Heart left ventricle (tissue), 16 donors: ENCODE data around the gene CPLANE2. TPM values are rescaled to one million over a fixed set of nuclear protein-coding genes. Genes with fewer than 3 reads are reported as not detected.
A peak's percentile ranks its signal among the peaks of the same experiment; 100 is the strongest.

ENCODE experiments used
- ATAC-seq, 4 donors: fragments of 200-7000 bp; cut with Tn5 transposase; one replicate each; pipeline ENCODE4 v1.9.1; 2020 to 2022; ENCODE audit warnings: moderate library complexity in 4 of 4, mild to moderate bottlenecking in 3 of 4, moderate number of reproducible peaks in 1 of 4
- DNase-seq, 5 donors: peaks; one replicate each; pipeline ENCODE4 v3.0.0-alpha.2; 2020
- H3K27ac ChIP-seq, 12 donors: fragments of 200-600 bp; sonication (generic) in 4 of 12; one replicate each; pipeline versions ENCODE4 v1.5.0 to v1.8.0; 2016 to 2022; ENCODE audit warnings: mild to moderate bottlenecking in 2 of 12
- H3K27me3 ChIP-seq, 9 donors: fragments of 200-600 bp; sonication (generic) in 2 of 9; one replicate each; pipeline versions ENCODE4 v1.5.1 to v1.8.0; 2016 to 2022; ENCODE audit warnings: mild to moderate bottlenecking in 3 of 9
- H3K36me3 ChIP-seq, 9 donors: fragments of 200-600 bp; sonication (generic) in 2 of 9; one replicate each; pipeline versions ENCODE4 v1.5.0 to v1.8.0; 2018 to 2022; ENCODE audit warnings: mild to moderate bottlenecking in 2 of 9
- H3K4me1 ChIP-seq, 12 donors: fragments of 200-600 bp; sonication (generic) in 4 of 12; one replicate each; pipeline versions ENCODE4 v1.5.0 to v1.8.0; 2016 to 2022; ENCODE audit warnings: mild to moderate bottlenecking in 3 of 12
- H3K4me3 ChIP-seq, 12 donors: fragments of 200-600 bp; sonication (generic) in 4 of 12; one replicate each; pipeline versions ENCODE4 v1.5.0 to v1.8.0; 2017 to 2022; ENCODE audit warnings: mild to moderate bottlenecking in 9 of 12, moderate library complexity in 4 of 12
- H3K9me3 ChIP-seq, 12 donors: fragments of 200-600 bp; sonication (generic) in 4 of 12; one replicate each; pipeline versions ENCODE4 v1.5.0 to v1.8.0; 2016 to 2022; ENCODE audit warnings: mild to moderate bottlenecking in 1 of 12
- CTCF ChIP-seq, 12 donors: fragments of 200-600 bp; sonication (generic) in 4 of 12; IDR thresholded peaks; one replicate each; pipeline versions ENCODE4 v1.5.0 to v1.8.0; 2018 to 2022; ENCODE audit warnings: antibody characterized with exemption in 12 of 12, mild to moderate bottlenecking in 5 of 12
- POLR2A ChIP-seq, 2 donors: fragments of 450-650 bp; IDR thresholded peaks; one replicate each; pipeline ENCODE4 v1.6.1; 2017; ENCODE audit warnings: antibody characterized with exemption in 2 of 2, mild to moderate bottlenecking in 2 of 2, moderate library complexity in 2 of 2
- WGBS, 4 donors: extraction: QIAGEN DNeasy Blood & Tissue Kit in 2 of 4; methylation state at CpG; one replicate each; pipeline versions ENCODE4 v1.1.5 to v1.1.7; 2013 to 2018; 5-methylcytosine and 5-hydroxymethylcytosine counted together
- intact Hi-C, 10 donors: fragments of 100-400 bp; cut with DNase I; formaldehyde crosslinking; loops; one replicate each; pipeline versions ENCODE4 v1.11.1 to v1.14.2; 2022
- long read RNA-seq, 3 donors: library from polyadenylated mRNA; unstranded; transcript quantifications; one replicate each; pipeline ENCODE4 v2.0.0, GENCODE V29; 2020 to 2021
- polyA plus RNA-seq, 2 donors: library from polyadenylated mRNA; stranded (reverse); fragments of 200-250 nt; gene quantifications; one replicate each; pipeline ENCODE4 v1.2.3, GENCODE V29; 2013
- total RNA-seq, 9 donors: library from RNA; depleted of rRNA in 2 of 9; stranded (reverse); fragments of >200 nt in 2 of 9; fragmentation: NEBNext Ultra II Directional in 3 of 9; extraction: Animal tissue kit (Norgen Biotek cat#: 25700) in 3 of 9; gene quantifications; one replicate each; pipeline versions ENCODE4 v1.1.0 to v1.2.4, GENCODE V29; 2016 to 2023
- donor health status: ischemic (EF 13 %, LVEDD 7.1; RV severe dilation, severe dysfunction).
- donor health status: healthy with polysubstance abuse.
- donor health status: DM: no; HTN: yes; CAD: no.
- donor health status: DM: no; HTN: no; CAD: no.
- donor health status: ischemic (EF 25% LVEDD 6.9; RV normal size, moderate dysfunction).
- donor health status: ischemic (EF 25% LVEDD 5.7; RV mildly dilated, moderate dysfunction).
- donor health status: healthy.
- donor health status: DM: yes; HTN: yes; CAD: no.
- donor health status: ischemic (EF 35%, LVEDD 5.7; RV mildly dilated, moderate dysfunction).
- donor health status: nonischemic (EF 11% LVEDD 7.7; RV severe dilation, severe dysfunction).
- donor health status: DM: yes; HTN: yes; CAD: no.
- donor health status: PGD.
- donor health status: ischemic (EF 29% LVEDD 5.4; RV normal size, mild dysfunction).
- donor health status: nonischemic (EF 23%, LVEDD 6.1; RV moderate dilation, normal function).

The CPLANE2 gene
- total RNA-seq (1 to 10 TPM; 3.6 to 9.9 (median 5.7) TPM), polyA plus RNA-seq (1 to 10 TPM; 5.7 to 6.2 TPM)
- long read RNA-seq, donor 1, partial matches to known transcripts = 0 of 2 reads
- long read RNA-seq, donor 1, other reads (novel, unspliced or antisense) = 0 of 2 reads
- long read RNA-seq, donor 2, partial matches to known transcripts = 0 of 4 reads
- long read RNA-seq, donor 2, other reads (novel, unspliced or antisense) = 0 of 4 reads
- long read RNA-seq, donor 3, partial matches to known transcripts = 0 of 4 reads
- long read RNA-seq, donor 3, other reads (novel, unspliced or antisense) = 1 of 4 reads

GRCh38 chr1:16236511-16237342 is at the start of gene CPLANE2:
Gene CPLANE2, minus strand, starts transcription at chr1:16237183. Its CDS starts 441 bp downstream, at chr1:16236742.
- intact Hi-C loops = loop anchor here in 2 of 10 donors (2.0 to 5.0 kb wide), 2 partner anchors 20 to 154 kb away; no protein-coding TSS in a partner anchor
- Histone ChIP-seq H3K4me1 (peaks cover 0 to 22% (median 16%) of the 10 kb centered on the region in 12 donors), H3K36me3 (peaks cover 0 to 9% (median 0%) of the 10 kb centered on the region in 9 donors), H3K4me3 (peak within 1 kb of the TSS; percentile 49 to 81 (median 68)), H3K27me3 (no peaks in the 10 kb centered on the region), H3K9me3 (no peaks in the 10 kb centered on the region), H3K27ac (peak within 1 kb of the TSS; percentile 61 to 94 (median 86))
- ATAC-seq (peak; percentile 81 to 96 (median 96)), DNase-seq (peak; percentile 95 to 97 (median 96))
- WGBS, 4 donors = 1 to 2% (median 1%) methylated on average over 41 to 57 of the region's 57 CpGs
- TF ChIP-seq CTCF (IDR thresholded peaks at IDR 0.05) = peak in 3 of 12 donors; percentile 24 to 33 (median 28)
- TF ChIP-seq POLR2A (IDR thresholded peaks at IDR 0.05) = peak in 1 of 2 donors; percentile 88

- intact Hi-C loops = no loop called here
- Histone ChIP-seq H3K27me3 (no peaks in the 10 kb centered on the region), H3K4me3 (no peak overlapping the region), H3K4me1 (peaks cover 0 to 9% (median 2%) of the 10 kb centered on the region in 12 donors), H3K27ac (no peak overlapping the region), H3K36me3 (peaks cover 0 to 46% (median 24%) of the 10 kb centered on the region in 9 donors), H3K9me3 (no peaks in the 10 kb centered on the region)
- DNase-seq (no peak), ATAC-seq (no peak)
- TF ChIP-seq POLR2A (IDR thresholded peaks at IDR 0.05) (no peak), CTCF (IDR thresholded peaks at IDR 0.05) (no peak)
- WGBS, 4 donors = 86 to 89% (median 88%) methylated on average over 4 of the region's 4 CpGs
Observed at GRCh38 chr1:16286122-16286521, 49.1 kb upstream of the CPLANE2 start.

- peaks cover 0 to 16% (median 4%) of the 10 kb centered on the region in 12 donors for H3K4me1 ChIP-seq
- intact Hi-C loops = no loop called here
Observed at GRCh38 chr1:16281765-16282164, 44.8 kb upstream of the CPLANE2 start.

More at GRCh38 chr1:16281765-16282164, 44.8 kb upstream of the CPLANE2 start:
- H3K27me3 ChIP-seq = no peaks in the 10 kb centered on the region
- no peak overlapping the region for H3K27ac ChIP-seq
- DNase-seq (no peak), ATAC-seq (no peak)
- H3K4me3 ChIP-seq = no peak overlapping the region
- WGBS, 4 donors = 80 to 83% (median 82%) methylated on average over 2 of the region's 2 CpGs
- H3K36me3 ChIP-seq = peaks cover 0 to 21% (median 6%) of the 10 kb centered on the region in 9 donors
- no peak for TF ChIP-seq CTCF (IDR thresholded peaks at IDR 0.05)
- TF ChIP-seq POLR2A (IDR thresholded peaks at IDR 0.05) = no peak
- H3K9me3 ChIP-seq = no peaks in the 10 kb centered on the region
